Mucosa of gallbladder (tissue), 1 donor: ENCODE data around the gene DPEP2NB. TPM values are rescaled to one million over a fixed set of nuclear protein-coding genes. Genes with fewer than 3 reads are reported as not detected.

ENCODE experiments used
- total RNA-seq: library from RNA; stranded (reverse); gene quantifications from one replicate; pipeline ENCODE4 v1.2.1, GENCODE V29; 2021
- donor health status: DM: no; HTN: no; CAD: no.

Gene DPEP2NB
- total RNA-seq, 1 donor from 2014 or later = not detected

Other genes starting within 250 kb of the DPEP2NB start
- gene RANBP10, start 209.4 kb downstream of the DPEP2NB start, total RNA-seq = 22.7 TPM
- gene TSNAXIP1, start 209.0 kb downstream of the DPEP2NB start, total RNA-seq = 4.1 TPM
- gene THAP11, start 173.6 kb downstream of the DPEP2NB start, total RNA-seq = 27.2 TPM
- 69.3 TPM for gene NUTF2, start 169.0 kb downstream of the DPEP2NB start, total RNA-seq
- gene CENPT, start 168.2 kb downstream of the DPEP2NB start, total RNA-seq = 44.6 TPM
- gene EDC4, start 142.9 kb downstream of the DPEP2NB start, total RNA-seq = 59.5 TPM
- gene NRN1L, start 131.0 kb downstream of the DPEP2NB start, total RNA-seq = 1.2 TPM
- 31.6 TPM for gene PSKH1, start 122.7 kb downstream of the DPEP2NB start, total RNA-seq
- 1.1 TPM for gene CTRL, start 84.0 kb downstream of the DPEP2NB start, total RNA-seq
- 68.8 TPM for gene PSMB10, start 79.1 kb downstream of the DPEP2NB start, total RNA-seq
- 30.3 TPM for gene LCAT, start 71.8 kb downstream of the DPEP2NB start, total RNA-seq
- gene SLC12A4, start 47.3 kb downstream of the DPEP2NB start, total RNA-seq = 76.6 TPM
- gene DPEP3, start 35.4 kb downstream of the DPEP2NB start, total RNA-seq = not detected
- 3.4 TPM for gene DPEP2, start 16.4 kb downstream of the DPEP2NB start, total RNA-seq
- gene DDX28, start 7.3 kb upstream of the DPEP2NB start, total RNA-seq = 6.6 TPM
- gene DUS2, start 7.4 kb upstream of the DPEP2NB start, total RNA-seq = 9.4 TPM
- 46.5 TPM for gene NFATC3, start 69.5 kb upstream of the DPEP2NB start, total RNA-seq
- 67.0 TPM for gene ESRP2, start 220.2 kb upstream of the DPEP2NB start, total RNA-seq
- gene PLA2G15, start 229.5 kb upstream of the DPEP2NB start, total RNA-seq = 19.1 TPM
- 13.6 TPM for gene SLC7A6, start 248.6 kb upstream of the DPEP2NB start, total RNA-seq